Inflammatory macrophage treated with lipopolysaccharide for 4 hours (primary cell): ENCODE data around the gene MYH14.
"Not testable (repeated sequence)": the region's sequence is repeated elsewhere in the genome, so short reads cannot be mapped to it uniquely, and the experiment has no call there.

Source experiments
- DNase-seq: peaks from one replicate; pipeline ENCODE4 v3.0.0-alpha.2; 2020

The MYH14 gene

DNA sequence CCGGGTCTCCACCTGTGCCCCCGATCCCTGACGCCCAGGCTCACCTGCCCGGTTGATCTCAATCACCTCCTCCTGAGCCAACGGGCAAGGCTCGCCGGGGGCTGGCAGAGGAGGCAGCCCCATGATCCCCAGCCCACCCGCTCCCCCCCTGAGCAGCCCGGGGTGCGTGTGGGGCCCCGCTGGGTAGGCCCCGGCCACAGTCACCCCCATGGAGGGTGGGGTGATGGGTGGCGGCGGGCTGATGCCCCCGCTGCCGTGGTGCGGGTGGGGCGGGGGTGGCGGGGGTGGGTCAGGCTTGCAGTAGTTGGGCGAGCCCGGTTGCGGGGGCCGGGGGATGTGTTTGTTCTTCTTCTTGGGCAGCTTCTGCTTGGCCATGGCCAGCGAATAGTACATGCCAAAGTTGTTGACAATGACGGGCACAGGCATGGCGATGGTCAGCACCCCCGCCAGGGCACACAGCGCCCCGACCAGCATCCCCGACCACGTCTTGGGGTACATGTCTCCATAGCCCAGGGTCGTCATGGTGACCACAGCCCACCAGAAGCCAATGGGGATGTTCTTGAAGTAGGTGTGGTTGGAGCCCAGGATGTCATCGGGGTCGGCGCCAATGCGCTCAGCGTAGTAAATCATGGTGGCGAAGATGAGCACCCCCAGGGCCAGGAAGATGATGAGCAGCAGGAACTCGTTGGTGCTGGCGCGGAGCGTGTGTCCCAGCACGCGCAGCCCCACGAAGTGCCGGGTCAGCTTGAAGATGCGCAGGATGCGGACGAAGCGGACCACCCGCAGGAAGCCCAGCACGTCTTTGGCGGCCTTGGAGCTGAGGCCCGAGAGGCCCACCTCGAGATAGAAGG lies 119.7 kb downstream of the MYH14 start:
- no peak for DNase-seq

DNA sequence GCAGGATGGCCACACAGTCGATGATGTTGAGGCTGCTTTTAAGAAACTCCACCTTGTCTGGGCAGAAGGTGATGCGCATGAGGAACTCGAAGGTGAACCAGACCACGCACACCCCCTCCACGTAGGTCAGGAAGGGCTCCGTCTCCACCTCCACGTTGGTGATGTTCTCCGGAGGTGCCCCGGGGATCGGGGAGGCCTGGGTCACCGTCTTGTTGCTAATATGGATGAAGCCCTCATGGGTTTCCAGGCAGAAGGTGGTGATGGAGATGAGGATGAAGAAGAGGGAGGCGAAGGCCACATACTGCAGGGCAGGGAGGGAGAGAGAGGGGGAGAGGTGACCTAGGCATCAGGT lies 120.3 kb downstream of the MYH14 start:
- DNase-seq: no peak

DNA sequence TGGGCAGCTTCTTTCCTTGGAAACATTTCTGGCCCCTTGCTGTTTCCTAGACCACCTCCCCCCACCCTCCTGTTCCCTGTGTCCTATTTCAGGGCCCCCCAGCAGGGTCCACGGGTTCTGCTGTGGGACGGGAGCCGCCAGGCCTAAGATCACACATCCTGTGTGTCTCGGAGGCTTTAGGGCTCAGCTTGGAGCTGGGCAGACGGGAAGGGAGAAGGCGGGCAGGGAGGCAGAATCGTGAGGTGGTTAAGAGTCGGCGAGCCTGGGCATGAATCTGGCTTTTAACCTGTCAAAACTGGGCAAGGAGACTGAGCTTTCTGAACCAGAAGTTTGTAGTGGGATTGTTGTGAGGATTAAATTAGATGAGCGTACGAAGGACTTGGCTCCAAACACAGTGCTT lies 120.9 kb downstream of the MYH14 start:
- no peak for DNase-seq

DNA sequence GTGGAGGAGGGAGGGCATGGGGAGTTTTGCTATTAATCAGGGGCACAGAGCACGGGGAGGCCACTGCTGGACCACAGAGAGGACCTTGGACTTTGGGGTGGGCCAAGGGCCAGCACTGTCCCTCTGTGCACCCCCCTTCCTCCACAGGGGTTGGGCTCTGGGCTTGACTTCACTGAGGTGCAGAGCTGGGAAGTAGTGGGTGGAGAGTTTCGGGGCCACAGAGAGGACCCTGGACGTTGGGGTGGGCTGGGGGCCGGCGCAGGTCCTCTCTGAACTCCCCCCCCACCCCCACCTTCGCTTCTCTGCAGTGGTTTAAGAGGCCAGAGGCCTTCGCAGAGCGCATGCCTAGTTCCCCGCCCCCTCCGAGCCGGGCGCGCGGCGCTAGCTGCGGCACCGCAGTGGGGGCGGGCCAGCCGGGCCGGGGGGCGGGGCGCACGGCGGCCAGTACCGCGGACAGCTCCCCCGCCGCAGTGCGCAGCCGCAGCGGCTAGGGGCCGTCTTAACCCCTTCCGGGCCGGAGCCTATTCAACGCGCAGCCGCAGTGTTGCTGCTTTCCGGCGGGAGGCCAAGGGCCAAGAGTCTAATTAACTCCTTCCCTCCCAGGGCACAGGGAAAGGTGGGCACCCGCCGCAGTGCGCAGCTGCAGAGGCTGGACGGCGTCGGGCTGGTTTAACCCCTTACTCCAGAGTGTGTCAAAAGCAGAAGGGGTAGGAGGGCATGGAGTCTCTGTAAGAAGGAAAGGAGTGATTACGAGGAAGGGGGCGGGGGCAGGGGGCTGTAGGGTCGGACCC lies 122.1 kb downstream of the MYH14 start:
- DNase-seq: peak; percentile 73

DNA sequence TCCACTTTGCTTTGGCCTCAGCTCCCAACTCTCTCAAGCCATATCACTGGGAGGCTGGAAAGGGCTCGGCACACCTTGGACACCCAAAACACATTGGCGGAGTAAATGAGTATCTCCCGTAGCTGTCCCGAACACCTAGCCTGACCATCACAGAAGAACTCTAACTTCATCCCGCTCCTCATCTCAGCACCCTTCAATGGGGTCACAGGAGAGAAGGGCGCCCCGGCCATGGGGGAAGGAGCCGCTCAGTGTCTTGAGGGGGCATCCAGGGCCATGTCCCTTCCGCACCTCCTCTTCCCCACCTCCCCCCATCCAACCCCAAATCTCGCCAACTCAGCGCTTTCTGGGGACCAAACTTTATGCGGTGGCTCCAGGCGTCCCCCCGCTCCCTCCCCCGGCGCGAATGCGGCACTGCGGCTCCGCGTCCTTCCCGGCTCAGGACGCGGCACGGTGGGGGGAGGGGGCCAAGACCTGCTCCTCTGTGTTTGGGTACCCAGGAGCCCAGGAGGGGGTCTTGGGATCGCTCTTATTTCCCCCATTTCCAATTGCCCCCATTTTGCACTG lies 122.8 kb downstream of the MYH14 start:
- no peak for DNase-seq

DNA sequence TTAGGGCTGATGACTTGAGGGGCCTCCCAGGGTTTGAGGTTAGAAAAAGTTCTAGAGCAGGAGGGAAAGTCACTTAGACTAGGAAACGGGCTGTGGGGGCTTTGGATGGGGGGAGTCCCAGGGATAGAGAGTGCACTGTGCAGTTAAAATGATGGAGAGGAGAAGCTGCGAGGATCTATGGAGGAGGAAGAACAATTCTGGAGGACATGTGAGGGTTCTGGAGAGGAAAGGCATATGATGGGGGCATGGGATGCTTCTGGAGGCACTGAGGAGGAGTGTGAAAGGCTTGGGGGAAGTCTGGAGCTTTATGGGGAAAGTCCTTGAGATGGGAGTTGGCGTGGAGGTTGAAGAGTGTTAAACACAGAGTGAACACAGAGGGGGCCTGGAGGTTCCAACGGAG lies 123.6 kb downstream of the MYH14 start:
- DNase-seq: no peak

DNA sequence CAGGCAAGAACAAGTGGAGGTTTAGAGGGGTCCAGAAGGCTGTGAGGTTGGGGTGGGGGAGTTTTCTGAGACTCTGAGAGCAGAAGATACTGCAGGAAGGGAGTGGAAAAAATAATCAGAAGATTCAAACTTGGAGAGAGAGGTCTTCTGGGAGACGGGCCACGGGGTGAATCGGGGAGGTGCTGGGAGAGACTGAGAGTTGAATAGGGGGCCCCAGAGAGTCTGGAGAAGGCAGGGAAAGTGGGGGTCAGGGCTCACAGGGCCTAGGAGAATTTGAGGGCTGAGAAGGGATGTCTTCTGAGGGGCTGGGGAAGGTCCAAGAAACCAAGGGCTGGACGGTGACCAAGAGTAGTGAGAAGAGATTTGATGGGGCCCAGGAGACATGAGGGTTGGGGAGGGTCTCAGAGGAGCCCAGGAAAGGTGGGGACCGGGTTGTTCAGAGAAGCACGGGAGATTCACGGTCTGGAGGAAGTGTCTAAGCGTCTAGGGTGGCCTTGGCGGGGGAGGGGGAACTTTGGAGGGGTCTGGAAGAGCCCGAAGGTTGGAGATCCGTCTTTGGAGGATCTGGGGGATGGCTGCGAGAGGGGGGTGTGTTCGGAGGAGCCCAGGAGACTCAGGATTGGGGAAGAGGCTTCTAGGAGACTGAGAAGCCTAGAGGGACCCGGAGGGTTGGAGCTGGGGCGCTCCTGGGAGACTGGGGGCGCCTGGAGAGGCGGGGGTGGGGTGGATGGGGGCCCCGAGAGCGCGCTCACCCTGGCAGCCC lies 124.2 kb downstream of the MYH14 start:
- no peak for DNase-seq

DNA sequence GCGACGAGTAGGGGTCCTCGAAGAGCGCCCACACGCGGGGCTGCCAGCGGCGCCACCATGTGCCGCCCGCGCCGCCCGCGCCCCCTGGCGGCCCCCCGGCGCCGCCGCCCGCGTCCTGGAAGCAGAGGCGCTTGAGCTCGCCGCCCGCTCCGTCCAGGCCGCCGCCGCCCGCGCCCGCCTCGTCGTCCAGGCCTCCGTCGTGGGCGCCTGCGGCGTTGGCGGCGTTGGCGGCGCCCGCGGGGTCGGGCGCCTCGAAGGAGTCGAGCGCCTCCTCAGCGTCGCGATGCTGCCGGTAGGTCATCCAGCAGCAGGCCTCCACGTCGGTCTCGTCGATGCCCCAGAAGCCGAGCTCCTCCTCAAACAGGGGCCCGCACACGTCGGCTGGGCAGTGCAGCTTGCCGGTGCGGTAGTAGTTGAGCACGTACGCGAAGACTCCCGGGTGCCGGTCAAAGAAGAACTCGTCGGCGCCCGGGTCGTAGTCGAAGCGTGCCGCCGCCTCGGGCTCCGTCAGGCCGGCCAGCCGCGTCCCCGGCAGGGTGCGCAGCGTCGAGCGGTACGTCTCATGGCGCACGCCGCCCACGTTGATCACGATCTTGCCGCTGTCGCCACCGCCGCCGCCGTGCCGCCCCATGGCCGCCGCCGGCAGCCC lies 124.9 kb downstream of the MYH14 start:
- peak; percentile 76 for DNase-seq

DNA sequence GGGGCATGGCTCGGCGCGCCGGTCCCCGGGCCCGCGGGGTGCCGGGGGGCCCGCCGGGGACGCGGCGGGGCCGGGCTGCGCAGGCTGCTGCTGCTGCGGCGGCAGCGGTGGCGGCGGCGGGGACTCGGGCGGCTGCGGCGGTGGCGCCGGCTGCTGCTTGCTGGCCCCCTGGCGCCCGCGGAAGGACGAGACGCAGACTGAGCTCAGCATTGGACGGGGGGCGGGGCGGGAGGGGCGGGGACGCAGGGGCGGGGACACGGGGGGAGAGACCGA lies 125.4 kb downstream of the MYH14 start:
- DNase-seq: no peak

DNA sequence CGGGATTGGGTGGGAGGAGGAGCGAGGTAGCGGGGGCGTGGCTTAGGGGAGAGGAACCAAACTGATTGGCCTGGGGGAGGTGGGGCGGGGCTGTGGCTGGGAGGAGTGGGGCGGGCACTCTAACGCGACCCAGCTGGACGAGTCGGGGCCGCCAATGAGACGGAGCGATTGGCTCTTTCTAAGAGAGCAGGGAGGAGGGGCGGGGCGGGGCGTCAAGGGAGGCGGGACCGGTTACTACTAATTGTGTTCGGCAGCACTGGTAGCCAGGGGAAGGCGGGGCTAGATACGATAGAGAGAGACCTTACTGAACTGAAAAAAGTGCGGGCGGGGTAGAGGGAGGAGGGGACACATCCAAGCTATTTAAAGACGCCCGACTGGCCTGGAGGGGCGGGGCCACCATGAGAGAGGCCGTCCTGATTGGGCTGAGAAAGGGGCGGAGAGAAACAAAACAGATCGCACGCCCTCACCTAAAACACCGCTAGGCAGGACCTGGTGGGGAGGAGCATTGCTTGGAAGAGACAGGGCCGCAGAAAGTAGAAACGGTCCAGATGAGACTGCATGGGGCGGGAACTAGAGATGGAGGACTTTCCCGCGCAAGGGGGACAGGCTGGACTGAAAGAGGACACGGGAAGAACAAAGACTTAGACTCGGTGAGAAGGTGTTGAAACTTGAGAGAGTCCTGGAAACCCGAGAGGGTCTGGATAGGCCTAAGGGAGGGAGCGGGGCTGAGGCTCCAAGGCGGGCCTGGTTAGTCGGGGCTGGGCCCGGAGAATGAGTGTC lies 125.9 kb downstream of the MYH14 start, which contains the start of gene KCNC3:
KCNC3 (minus strand) TSS at position 232 of the 780 bp plus-strand sequence. CDS start 295 bp downstream, outside the sequence.
- peak; percentile 100 for DNase-seq

DNA sequence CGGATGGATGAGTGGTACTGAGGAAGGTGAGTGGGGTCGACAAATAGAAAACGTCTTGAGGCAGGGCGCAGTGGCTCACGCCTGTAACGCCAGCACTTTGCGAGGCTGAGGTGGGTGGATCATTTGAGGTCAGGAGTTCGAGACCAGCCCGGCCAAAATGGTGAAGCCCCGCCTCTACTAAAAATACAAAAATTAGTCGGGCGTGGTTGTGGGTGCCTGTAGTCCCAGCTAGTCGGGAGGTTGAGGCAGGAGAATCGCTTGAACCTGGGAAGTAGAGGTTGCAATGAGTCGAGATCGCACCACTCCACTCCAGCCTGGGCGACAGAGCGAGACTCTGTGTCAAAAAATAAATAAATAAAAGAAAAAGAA lies 126.5 kb downstream of the MYH14 start:
- DNase-seq: not testable (repeated sequence)

DNA sequence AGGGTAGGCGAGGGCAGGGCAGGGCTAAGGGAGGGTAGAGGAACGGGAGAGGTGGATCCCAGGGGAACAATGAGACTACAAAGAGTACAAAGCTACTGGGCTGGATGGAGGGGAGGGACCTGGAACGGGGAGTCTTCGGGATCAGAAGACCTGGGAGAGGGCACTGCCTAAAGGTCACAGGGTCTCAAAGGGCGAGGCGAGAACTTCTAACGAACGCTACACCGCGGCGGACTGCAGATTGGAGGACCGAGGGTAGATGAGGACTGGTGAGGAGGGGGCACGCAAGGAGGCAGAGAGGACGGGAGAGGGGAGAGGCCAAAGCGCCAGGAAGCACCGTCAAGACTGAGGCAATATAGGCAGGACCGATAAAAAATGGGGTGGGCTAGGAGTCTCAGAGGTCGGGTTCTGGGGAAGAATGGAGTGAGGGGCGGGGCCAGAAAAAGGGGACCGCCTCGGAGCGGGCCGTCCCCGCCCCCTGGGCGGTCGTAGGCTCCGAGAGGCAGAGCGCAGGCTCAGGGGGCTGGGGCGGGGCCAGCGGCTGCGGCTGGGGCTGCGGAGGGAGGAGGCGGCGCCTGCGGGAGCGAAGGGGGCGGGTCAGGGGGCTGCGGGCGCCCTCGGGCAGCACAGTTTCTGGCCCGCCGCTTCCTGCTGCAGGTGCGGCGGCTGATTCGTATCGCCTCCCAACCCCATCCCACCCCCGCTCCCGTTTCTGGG lies 127.1 kb downstream of the MYH14 start:
- DNase-seq: peak; percentile 88

DNA sequence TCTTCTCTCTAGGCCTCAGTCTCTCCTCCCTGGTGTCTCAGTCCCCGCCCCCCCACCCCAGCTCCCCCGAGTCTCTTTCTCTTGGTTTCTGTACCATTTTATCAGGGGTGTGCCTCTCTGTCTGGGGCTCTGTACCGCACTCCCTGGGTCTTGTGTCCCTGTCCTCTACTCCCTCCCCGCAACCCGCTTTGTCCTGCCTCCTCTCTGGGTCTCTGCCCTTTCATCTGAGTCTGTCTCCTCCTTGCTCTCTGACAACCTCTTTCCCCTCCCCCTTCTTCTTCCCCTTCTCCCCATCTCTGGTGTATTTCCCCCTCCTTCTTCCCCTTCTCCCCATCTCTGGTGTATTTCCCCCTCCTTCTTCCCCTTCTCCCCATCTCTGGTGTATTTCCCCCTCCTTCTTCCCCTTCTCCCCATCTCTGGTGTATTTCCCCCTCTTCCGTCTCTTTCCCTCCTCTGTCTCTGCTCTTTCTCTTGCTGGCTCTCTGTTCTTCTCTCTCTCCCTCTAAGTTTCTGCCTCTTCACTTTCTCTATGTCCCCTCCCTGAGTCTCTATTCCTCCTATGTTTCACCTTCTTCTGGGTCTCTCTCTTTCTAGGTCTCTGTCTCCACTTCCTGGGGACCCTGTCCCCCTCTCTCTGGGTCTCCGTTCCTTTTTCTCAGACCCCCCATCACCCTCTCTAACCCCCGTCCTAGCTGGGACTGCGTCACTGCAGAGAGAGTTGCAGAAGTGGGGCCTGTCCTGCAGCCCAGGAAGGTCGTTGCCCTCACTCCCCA lies 128.0 kb downstream of the MYH14 start:
- DNase-seq: peak; percentile 38

DNA sequence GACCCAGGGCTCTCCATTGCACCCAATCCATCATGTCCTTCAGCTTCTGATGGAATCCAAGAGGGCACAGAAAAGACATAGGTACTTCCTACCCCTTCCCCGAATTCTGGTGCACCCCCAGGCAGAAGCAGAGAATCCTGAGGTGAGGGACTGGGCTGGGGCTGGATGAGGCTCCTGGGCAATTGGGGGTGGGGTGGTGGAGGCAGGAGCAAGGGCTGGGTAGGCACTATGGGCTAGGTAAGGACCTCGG lies 128.5 kb downstream of the MYH14 start:
- no peak for DNase-seq

DNA sequence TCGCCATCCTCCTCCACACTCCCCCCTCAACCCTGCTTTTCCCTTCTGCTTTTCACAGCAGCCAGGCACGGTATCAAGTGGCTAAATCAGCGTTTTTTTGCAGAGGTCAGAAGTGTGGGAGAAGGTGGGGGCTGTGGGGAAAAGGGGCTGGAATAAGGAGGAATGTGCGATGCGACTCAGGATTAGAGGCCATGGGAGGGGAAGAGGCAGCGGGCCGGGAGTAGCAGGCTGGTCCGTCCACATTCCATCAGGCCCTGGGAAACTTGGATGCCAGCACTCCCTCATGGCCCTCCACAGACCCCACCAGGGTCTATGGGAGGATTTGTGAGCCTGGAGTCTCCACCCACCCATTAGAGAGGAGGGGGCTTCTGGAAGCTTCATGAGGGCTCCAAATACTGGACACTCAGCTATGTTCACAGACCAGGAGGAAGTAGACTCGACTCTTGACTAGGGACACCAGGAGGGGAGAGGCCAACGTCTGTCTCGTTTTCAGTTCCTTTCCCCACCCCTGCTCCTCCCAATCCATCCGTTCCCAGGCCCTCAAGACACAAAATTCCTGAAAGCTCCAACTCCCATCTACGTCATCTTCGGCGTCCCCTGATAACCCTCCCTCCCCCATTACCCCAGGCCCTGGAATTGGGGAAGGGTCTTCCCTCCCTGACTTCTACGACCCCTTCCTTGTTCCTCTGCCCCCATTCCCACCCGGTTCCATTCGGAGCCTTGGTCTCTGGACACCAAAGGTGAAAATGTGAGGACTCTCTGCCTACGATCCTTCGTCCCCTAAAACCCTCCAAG lies 129.0 kb downstream of the MYH14 start:
- DNase-seq: peak; percentile 67

DNA sequence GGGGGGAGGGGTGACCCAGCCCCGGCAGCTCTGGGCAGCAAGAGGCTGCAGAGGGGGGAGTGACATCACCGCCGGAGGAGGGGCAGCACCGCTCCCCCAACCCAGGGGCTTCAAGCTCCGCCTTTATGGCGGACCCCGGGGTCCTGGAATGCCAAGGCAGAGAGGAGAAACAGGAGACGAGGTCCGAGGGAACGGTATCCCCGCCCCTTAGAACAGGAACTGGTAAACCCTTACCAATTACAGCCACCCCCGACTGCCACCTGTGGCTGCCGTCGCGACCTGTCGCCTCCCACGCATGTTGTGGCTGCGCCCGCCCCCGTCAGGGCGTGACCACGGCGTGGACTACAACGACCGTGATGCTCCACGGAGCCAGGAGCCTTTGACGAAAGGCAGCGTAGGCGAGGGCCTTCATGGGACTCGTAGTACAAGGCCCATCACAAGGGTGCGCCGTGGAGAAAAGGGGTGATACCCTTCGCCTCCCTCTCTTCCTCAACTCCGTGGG lies 129.9 kb downstream of the MYH14 start:
- DNase-seq: peak; percentile 97

DNA sequence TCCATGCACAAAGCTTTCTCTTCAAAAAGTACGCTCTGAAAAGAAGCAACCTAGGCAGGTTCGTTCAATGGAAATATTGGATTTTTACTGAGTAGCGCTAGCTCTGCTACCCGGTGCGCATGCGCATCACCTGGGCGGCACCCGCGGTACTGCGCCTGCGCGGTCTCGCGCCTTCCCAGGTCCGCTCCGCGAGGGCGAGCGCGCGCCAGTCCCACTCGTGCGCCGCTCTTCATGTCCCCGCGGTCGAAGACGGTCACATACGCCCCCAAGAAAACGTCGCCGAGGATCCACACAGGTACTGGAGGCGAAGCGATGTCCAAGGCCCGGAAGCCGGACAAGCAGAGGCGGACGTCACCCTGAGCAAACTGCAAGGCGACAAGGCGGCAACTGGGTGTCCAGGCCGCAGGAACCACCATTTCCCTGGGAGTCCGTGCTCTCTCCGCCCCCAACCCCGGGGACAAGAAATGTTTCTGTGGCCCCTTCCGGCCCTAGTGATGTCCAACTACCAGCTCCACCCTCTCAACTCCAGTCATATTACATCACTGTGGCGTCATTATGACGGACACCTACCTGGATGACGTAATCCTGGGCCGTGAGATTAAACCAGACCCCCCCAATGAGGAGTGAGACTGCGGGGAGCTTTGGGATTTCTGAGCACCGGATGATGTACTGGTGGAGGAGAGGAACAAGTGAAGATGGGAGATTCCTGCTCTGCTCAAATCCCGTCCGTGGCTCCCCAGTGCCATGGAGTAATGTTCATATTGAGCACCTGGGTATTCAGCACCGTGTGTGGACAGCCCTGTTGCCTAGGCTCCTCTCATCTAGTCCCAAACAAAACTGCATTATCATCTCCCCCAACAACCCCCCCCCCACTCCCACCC lies 130.6 kb downstream of the MYH14 start:
- DNase-seq: peak; percentile 21

DNA sequence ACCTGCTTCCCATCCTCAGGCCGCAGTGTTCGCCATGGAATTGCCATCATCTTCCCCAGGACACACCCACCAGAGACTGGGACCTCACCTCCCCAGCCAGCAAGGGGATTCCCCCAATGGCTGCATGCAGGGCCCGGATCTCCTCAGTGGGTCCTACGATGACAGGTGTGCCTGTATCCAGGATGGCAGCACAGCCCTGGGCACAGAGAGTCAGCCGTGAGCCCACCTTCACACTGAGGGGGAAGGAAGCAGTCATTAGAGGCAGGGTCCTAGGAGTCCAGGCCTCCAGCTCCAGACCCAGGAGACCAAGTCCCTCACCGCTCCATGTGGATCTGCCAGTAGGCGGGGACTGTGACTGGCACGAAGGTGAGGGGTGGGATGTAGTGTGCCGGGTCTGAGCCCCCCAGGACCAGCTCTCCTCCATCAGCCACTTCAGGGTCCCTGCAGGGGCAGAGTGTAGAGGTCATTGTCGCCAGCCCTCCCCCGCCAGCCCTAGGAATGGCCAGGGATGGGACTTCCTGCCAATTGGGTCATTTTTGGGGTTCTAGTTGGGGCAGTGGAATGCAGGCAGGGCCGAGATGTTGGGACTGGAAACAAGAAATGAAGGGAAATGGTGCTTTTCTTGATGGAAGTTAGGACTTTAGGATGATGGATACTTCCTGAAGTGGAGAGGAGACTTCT lies 131.5 kb downstream of the MYH14 start:
- DNase-seq: no peak
